Activated CD8-positive, alpha-beta T cell treated with anti-CD3 and anti-CD28 coated beads for 36 hours (primary cell): ENCODE results near the gene CHL1. TPM values are rescaled to one million over a fixed set of nuclear protein-coding genes. Genes with fewer than 3 reads are reported as not detected.

Experiments used
- ATAC-seq: fragments of 200-7000 bp; cut with Tn5 transposase; one replicate; pipeline ENCODE4 v1.10.0; 2021; ENCODE audit warnings: mild to moderate bottlenecking, moderate library complexity
- CTCF ChIA-PET: fragments of 350-600 bp; sonication (Branson Sonifier 250); formaldehyde crosslinking; loops from one replicate; lab custom pipeline; 2021; ENCODE audit warnings: antibody characterized with exemption; lab: Charles Lee
- POLR2A ChIA-PET: fragments of 350-600 bp; sonication (Branson Sonifier 250); formaldehyde crosslinking; loops from one replicate; lab custom pipeline; 2021; ENCODE audit warnings: antibody characterized with exemption; lab: Charles Lee
- DNase-seq: peaks from one replicate; pipeline ENCODE4 v3.0.0-alpha.2; 2020
- H3K27ac Mint-ChIP-seq: one replicate; pipeline ENCODE4 v1.8.0; 2021; ENCODE audit warnings: mild to moderate bottlenecking, mixed read lengths
- H3K27me3 Mint-ChIP-seq: one replicate; pipeline ENCODE4 v1.8.0; 2021; ENCODE audit warnings: mixed read lengths
- H3K36me3 Mint-ChIP-seq: one replicate; pipeline ENCODE4 v1.8.0; 2021; ENCODE audit warnings: low read depth, mixed read lengths
- H3K4me1 Mint-ChIP-seq: one replicate; pipeline ENCODE4 v1.8.0; 2021; ENCODE audit warnings: low read depth, mixed read lengths
- H3K4me3 Mint-ChIP-seq: one replicate; pipeline ENCODE4 v1.8.0; 2021; ENCODE audit warnings: mild to moderate bottlenecking, moderate library complexity, mixed read lengths
- H3K9me3 Mint-ChIP-seq: one replicate; pipeline ENCODE4 v1.8.0; 2021; ENCODE audit warnings: mixed read lengths
- CTCF ChIP-seq: fragments of 200-600 bp; IDR thresholded peaks from one replicate; pipeline ENCODE4 v1.8.0; 2022; ENCODE audit warnings: antibody characterized with exemption, mild to moderate bottlenecking
- intact Hi-C: fragments of 100-400 bp; cut with micrococcal nuclease; formaldehyde crosslinking; loops from one replicate; pipeline ENCODE4 v1.10.0; 2022
- total RNA-seq, 2 experiments: library from RNA; stranded (reverse); gene quantifications; one replicate each; pipeline ENCODE4 v1.2.3, GENCODE V29; 2021

The CHL1 gene
- total RNA-seq, 2 experiments from 2014 or later = not detected

GRCh38 chr3:249587-250262 lies 53.2 kb downstream of the CHL1 start:
- TF ChIP-seq CTCF = no peak
- Mint-ChIP-seq H3K27ac (no peak overlapping the region), H3K36me3 (no peaks in the 10 kb centered on the region), H3K27me3 (no peaks in the 10 kb centered on the region), H3K4me1 (no peaks in the 10 kb centered on the region), H3K9me3 (no peaks in the 10 kb centered on the region), H3K4me3 (no peak overlapping the region)
- DNase-seq = no peak
- ATAC-seq = no peak
- intact Hi-C loops = no loop called here
- ChIA-PET POLR2A (no interaction called here), CTCF (no interaction called here)

GRCh38 chr3:256501-256900 lies 59.9 kb downstream of the CHL1 start:
- H3K4me3 Mint-ChIP-seq = no peak overlapping the region
- H3K4me1 Mint-ChIP-seq = no peaks in the 10 kb centered on the region
- no peak overlapping the region for H3K27ac Mint-ChIP-seq
- CTCF ChIA-PET = no interaction called here
- peaks cover 2% of the 10 kb centered on the region for H3K9me3 Mint-ChIP-seq
- DNase-seq (no peak), ATAC-seq (no peak)
- intact Hi-C loops = no loop called here
- POLR2A ChIA-PET = no interaction called here
- no peaks in the 10 kb centered on the region for H3K36me3 Mint-ChIP-seq
- no peaks in the 10 kb centered on the region for H3K27me3 Mint-ChIP-seq
- no peak for TF ChIP-seq CTCF

GRCh38 chr3:257826-258225 lies 61.3 kb downstream of the CHL1 start:
- no peak for TF ChIP-seq CTCF

GRCh38 chr3:260898-261297 lies 64.3 kb downstream of the CHL1 start:
- Mint-ChIP-seq H3K4me3 (no peak overlapping the region), H3K36me3 (no peaks in the 10 kb centered on the region), H3K9me3 (peaks cover 3% of the 10 kb centered on the region), H3K4me1 (no peaks in the 10 kb centered on the region), H3K27ac (no peak overlapping the region), H3K27me3 (no peaks in the 10 kb centered on the region)
- POLR2A ChIA-PET = no interaction called here
- CTCF ChIA-PET = interaction anchor here (0.9 kb wide), 1 partner anchor 10 kb away, joined by 3 read pairs; no protein-coding TSS in a partner anchor
- intact Hi-C loops = no loop called here
- no peak for TF ChIP-seq CTCF
- ATAC-seq (no peak), DNase-seq (no peak)

More at GRCh38 chr3:257826-258225, 61.3 kb downstream of the CHL1 start:
- CTCF ChIA-PET = no interaction called here
- DNase-seq (no peak), ATAC-seq (no peak)
- POLR2A ChIA-PET = no interaction called here
- H3K27ac Mint-ChIP-seq = no peak overlapping the region
- intact Hi-C loops = no loop called here
- no peak overlapping the region for H3K4me3 Mint-ChIP-seq
- peaks cover 2% of the 10 kb centered on the region for H3K9me3 Mint-ChIP-seq
- no peaks in the 10 kb centered on the region for H3K36me3 Mint-ChIP-seq
- no peaks in the 10 kb centered on the region for H3K4me1 Mint-ChIP-seq
- no peaks in the 10 kb centered on the region for H3K27me3 Mint-ChIP-seq

GRCh38 chr3:263393-263792 lies 66.8 kb downstream of the CHL1 start:
- ATAC-seq = no peak
- no peak overlapping the region for H3K27ac Mint-ChIP-seq
- no peaks in the 10 kb centered on the region for H3K27me3 Mint-ChIP-seq

More at GRCh38 chr3:263393-263792, 66.8 kb downstream of the CHL1 start:
- Mint-ChIP-seq H3K4me3 (no peak overlapping the region), H3K9me3 (peaks cover 3% of the 10 kb centered on the region), H3K4me1 (no peaks in the 10 kb centered on the region), H3K36me3 (no peaks in the 10 kb centered on the region)
- intact Hi-C loops = no loop called here
- no peak for DNase-seq
- CTCF ChIA-PET = no interaction called here
- no peak for TF ChIP-seq CTCF
- POLR2A ChIA-PET = interaction anchor here (0.6 kb wide), 1 partner anchor 210 kb away, joined by 3 read pairs; no protein-coding TSS in a partner anchor
